GM18499 (cell line): ENCODE data around the gene LBHD2.
"Not testable (repeated sequence)": the region's sequence is repeated elsewhere in the genome, so short reads cannot be mapped to it uniquely, and the experiment has no call there.

Experiments
- ATAC-seq: cut with Tn5 transposase; IDR thresholded peaks from one replicate; pipeline ENCODE4 v1.9.1; 2021; ENCODE audit warnings: moderate number of reproducible peaks; ENCODE audit not compliant: insufficient read depth, unreplicated experiment

The LBHD2 gene

DNA sequence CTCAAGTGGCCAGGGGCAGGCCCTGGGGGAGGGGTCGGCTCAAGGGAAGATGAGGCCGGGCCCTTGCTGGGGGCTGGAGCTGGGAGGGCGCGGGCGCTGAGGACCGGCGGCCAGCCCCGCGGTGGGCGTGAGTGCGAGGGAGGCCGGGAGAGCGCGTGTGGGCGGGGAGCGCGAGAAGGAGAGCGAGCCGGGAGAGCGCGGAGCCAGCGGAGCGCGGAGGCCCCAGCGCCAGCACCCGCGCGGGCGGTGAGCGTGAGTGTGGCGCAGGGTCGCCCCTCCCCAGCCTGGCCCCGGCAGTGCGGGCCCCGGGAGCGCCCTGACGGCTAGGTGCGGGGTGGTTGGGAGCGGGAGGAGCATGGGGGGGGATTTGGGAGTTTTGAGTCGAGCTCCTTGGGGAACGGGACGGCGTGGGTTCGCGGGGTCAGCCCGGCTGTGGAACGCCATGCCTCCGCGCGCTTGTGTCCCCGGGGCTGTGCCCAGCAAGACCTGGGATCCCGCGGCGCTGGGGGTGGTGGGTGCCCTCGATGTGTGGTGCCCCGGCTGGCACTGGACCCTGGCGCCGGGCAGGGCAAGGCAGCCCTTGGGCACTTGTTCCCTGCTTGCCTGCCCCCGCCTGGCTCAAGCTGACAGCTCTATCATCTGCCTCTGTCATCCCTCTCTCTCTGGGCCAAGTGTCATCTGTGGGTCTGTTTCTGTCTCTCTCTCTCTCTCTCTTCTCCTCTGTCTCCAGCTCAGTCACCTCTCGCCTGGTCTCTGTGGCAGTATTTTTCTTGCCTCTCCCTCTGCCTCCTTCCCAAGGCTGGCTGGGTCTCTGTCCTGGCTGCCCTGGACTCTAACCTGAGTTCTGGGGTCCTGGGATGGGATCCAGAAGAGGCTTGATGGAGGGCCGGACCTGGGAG, at the start of gene LBHD2:
LBHD2 (plus strand) TSS at position 190 of the 899 bp plus-strand sequence. CDS start 1,803 bp downstream, outside the sequence.
- ATAC-seq: no peak

DNA sequence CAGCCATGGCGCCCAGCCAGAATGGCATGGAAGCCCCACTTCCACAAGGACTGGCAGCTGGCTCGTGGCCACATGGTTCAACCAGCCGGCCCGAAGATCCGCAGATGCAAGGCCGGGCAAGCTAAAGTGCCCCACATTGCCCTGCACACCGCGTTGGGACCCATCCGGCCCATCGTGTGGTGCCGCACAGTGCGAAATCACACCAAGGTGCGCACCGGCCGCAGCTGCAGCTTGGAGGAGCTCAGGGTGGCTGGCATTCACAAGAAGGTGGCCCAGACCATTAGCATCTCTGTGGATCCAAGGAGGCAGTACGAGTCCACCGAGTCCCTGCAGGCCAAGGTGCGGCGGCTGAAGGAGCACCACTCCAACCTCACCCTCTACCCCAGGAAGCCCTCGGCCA, 42.5 kb upstream of the LBHD2 start:
- ATAC-seq: no peak

DNA sequence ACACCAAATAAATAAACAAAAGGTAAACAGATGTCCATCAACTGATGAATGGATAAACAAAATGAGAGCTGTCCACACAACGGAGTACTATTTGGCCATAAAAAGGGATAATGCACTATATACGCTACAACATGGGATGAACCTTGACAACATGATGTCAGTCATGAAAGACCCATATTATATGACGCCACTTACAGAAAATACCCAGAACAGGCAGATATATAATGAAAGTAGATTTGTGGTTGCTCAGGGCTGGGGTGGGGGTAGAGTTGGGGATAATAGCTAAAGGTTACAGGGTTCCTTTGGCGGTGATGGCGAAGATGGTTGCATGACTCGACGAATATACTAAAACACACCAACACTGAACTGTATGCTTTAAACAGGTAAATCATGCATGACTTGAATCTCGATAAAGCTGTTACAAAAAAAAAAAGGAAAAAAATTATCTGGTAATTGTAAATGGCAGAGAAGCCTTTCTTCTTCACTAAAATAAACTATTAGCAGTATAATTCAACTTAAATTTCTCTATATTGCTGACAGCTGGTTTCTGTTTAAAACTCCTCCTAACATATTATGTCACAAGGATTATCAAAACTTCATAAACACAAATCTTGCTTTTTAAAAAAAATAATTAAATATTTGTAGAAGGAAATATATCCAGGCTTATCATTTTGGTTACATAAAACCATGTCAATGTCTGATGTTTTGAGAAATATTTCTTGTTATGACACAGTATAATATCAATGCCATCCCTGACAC, 40.6 kb upstream of the LBHD2 start:
- ATAC-seq: no peak

DNA sequence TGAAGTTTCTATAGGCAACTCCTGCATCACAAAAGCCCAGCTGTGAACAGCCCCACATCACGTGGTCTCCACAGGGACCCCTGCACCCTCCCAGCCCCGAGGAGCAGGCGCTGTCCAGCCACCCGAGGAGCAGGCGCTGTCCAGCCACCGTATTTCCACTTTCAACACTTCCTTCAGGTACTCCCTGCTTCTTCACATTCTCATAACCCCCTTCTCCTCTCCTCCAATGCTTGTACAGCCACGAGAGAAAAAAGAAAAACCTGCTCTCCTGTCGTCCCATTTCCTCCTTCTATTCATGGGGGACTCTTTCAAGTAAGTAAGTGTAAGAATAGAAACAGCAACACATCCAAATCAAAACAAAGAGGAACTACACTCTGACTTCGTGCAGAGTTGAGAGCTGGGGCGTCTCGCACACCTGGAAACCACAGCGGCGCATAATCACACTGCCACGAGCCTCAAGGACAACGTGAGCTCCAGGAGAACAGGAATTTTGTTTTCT, 38.6 kb upstream of the LBHD2 start:
- no peak for ATAC-seq

DNA sequence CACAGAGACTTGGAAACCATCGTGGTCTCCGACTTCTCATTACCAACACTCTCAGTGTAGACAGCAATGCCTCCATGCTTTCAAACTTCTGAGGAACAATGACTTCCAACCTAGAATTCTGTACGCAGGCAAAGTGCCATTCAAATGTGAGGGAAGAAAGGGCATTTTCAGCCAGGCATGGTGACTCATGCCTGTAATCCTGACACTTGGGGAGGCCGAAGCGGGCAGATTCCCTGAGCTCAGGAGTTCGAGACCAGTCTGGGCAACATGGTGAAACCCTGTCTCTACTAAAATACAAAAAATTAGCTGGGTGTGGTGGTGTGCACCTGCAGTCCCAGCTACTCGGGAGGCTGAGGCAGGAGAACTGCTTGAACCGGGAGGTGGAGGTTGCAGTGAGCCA, 36.6 kb upstream of the LBHD2 start:
- ATAC-seq: not testable (repeated sequence)

DNA sequence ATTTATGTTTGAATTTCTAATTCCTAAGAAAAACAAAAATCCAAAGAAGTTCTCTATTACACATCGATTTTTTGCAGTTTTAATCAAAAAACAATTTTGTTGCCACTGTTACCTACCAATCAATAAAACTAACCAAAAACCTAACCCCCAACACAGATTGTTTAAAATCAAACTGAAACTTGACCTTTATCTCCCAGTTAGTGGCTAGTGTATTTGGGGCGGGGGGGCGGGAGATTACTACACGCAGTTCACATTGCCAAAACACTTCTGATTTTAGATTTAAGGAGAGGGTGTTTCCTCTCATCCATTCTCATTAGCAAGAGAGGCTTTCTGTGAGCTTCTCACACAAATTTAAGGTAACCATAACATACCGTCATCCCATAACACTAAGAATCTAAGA, 33.1 kb upstream of the LBHD2 start:
- no peak for ATAC-seq

DNA sequence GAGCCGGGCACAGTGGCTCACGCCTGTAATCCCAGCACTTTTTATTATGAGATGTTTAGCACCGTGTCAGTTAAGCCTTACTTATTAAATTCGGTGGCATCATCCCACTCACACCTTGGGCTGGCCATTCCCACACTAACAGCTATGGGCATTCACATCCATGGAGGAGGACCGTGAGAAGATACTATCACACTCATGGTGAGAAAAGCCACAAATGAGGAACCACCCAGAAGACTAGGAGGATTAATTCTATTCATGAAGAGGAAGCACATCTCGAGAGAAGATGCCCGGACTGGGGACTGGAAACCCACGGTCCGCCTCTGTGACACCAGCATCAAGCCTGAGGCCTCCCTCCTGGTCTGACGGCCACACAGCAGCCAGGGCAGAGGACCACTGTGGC, 31.6 kb upstream of the LBHD2 start:
- no peak for ATAC-seq

DNA sequence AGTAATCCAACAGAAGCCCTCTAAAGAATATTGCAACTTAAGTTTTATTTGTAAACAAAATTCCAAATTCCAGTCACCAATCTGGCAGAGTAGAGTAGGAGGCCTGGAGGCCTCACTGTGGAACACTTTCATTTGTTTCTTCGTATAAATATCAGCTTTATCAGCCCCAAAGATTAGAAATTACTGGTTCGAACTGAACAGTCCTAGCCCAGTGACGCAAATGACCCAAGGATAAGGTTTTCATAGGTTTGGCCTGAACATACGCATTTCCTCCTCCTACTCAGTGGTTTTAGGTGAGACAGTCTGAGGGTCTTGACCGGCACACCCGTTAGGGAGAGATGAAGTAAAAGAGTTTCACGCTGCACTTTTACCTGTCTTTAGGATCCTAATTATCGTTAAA, 28.3 kb upstream of the LBHD2 start:
- ATAC-seq: no peak

DNA sequence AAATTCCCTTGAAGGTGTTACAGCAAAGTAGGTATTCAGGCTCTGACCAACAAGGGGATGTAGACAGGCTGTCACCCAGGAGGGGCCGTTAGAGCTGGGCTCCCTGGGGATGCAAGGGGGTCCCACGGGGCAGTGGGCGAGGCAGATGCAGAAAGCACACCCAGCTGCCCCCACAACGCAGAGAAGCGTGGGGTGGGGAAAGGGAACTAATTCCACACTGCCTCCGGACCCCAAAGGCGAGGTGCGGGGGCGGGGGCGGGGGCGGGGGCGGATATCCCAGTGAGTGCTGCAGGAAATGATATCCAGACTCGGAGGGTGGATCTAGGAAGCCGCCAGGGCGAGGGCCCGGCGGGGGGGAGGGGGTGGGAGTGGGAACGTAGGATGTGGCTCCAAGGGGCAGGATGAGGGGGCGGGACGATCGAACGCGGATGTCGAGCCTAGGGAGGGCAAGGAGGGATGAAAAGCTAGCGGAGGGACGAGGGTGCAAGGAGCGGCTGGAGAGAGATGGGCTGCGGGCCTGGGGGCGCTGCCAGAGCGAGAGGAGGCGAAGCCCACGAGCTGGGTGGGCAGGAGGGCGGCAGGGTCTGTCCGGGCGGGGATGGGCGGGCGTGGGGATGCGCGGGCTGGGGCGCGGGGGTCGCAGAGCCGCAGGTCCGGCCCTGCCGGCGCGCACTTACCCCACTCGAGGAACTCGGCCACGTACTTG, 27.5 kb upstream of the LBHD2 start:
- no peak for ATAC-seq

DNA sequence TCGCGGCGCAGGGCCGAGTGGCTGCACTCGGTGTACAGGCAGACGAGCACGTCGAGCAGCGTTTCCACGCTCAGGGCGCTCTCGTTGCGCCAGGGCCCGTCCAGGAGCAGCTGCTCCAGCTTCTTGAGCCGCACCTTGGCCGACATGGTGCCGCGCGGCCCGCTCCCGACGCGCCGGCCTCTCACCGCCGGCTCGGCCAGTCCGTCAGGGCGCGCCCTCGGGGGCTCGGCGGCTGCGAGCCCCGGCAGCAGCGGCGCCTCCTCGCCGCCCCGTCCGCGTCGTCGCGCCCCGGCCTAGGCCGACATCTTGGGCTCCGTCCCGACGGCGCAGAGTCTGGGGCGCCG, 27.0 kb upstream of the LBHD2 start:
- no peak for ATAC-seq

DNA sequence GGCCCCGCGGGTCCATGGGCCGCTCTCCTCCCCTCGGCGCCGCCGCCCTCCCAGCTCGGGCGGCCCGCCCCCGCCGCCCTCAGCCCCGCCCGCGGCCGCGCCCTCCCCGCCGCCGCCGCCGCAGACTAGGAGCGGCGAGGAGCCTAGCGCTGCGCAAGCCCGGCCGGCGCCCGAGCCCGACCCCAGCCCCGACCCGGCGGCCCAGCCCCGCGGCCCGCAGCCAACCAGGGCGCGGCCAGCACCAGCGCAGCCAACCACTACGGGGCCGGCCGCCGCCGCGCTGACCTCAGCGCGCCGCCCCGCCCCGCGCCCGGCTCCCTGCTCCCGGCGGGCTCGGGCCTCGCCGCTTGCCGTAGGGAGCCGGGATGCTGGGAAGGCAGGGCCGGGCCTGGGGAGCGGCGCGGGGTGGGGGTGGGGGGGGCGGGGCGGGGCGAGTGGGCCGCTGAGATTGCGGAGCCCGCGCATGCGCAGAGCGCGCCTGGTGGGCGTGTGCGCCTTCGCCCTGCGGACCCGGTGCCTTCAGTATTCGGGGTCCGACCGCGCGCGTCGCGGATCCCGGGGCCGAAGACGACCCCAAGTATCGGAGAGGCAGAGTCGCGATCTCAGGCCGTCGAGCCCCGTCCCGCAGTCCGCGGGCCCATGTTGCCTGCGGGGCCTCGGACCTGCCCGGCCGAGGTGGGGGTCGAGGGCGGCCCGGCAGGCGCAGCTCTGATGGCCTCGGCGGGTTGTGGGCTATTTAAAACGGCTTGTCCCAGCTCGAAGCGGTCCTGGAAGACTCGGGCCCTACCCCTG, 26.4 kb upstream of the LBHD2 start, which contains the start of gene CDC42BPB:
CDC42BPB (minus strand) TSS at position 178 of the 792 bp plus-strand sequence. CDS start 376 bp downstream, outside the sequence.
- no peak for ATAC-seq

DNA sequence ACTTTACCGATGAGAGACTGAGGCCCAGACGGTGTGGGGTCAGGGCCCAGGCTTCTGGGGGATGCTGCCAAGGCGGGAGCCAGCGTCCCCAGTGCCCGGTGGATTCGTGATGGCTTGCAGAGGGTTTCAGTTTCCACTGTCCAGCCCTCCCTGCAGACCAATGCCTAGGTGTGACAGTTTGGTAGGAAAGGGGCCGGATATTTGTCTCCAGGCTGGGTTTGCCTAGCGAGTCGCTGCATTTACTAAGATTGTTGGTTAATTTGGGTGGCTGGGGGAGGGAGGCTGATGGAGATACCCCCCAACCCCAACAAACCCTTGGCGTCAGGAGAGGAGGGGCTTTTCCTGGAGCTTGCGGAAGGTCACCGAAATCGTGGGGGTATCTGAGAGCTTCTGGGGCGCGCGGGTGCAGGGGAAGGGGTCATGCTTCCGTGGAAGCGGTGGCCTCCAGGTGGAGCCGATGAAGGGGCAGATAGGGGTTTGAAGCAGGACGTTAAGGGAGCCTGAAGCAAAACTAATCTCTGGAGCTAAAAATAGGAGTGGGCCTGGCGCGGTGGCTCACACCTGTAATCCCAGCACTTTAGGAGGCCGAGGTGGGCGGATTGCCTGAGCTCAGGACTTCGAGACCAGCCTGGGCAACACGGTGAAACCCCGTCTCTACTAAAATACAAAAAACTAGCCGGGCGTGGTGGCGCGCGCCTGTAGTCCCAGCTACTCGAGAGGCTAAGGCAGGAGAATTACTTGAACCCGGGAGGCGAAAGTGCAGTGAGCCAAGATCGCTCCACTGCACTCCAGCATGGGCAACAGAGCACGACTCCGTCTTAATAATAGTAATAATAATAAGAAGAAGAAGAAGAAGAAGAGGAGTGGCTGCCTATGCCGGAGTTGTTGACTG, 25.6 kb upstream of the LBHD2 start:
- ATAC-seq: no peak

DNA sequence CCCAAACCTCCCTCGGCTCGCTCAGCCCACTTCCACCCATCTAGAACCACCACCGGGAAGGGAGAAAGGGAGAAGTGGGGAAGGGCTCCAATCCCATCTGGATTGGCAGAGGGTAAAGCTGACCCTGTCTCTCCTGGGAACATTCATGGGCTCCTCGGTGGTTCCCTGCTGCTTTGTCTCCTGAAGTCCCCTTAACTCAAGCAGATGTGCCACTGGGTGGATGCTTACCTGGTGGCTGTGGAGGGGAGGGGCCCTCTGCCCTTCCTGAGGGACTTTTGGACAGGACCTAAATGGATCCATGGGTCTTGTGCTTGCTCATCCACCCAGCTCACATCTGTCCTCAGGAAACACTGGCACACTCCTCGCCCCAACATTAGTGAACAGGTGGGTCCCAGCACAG, 24.5 kb upstream of the LBHD2 start:
- ATAC-seq: no peak

DNA sequence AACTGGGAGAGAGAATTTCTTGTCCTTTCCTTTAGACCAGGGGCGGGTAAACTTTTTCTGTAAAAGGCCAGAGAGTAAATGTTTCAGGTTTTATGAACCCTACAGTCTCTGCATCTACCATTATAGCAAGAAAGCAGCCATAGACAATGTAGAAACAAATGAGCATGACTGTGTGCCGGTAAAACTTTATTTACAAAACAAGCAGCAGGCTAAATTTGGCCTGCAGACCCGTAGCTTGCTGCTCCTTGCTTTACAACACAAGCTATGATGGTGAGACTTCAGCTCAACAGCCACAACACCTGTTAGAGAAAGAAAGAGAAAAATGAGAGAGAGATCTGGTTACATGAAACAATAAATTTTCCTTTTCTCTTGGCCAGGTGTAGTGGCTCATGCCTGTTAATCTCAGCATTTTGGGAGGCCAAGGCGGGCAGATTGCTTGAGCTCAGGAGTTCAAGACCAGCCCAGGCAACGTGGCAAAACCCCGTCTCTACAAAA, 22.5 kb upstream of the LBHD2 start:
- ATAC-seq: no peak

DNA sequence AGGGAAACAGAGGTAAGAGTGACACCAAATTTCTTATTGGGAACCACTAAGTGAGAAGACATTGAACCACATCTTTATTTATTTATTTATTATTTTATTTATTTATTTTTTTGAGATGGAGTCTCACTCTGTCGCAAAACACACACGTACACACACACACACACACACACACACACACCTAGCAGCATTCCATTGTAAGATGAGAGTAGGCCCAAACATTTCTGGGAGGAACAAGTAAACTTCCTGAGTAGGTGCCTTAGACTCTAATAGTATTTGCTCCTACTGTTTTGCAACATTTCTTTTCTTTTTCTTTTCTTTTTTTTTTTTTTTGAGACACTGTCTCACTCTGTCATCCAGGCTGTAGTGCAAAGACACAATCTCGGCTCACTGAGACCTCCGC, 19.6 kb upstream of the LBHD2 start:
- ATAC-seq: no peak

DNA sequence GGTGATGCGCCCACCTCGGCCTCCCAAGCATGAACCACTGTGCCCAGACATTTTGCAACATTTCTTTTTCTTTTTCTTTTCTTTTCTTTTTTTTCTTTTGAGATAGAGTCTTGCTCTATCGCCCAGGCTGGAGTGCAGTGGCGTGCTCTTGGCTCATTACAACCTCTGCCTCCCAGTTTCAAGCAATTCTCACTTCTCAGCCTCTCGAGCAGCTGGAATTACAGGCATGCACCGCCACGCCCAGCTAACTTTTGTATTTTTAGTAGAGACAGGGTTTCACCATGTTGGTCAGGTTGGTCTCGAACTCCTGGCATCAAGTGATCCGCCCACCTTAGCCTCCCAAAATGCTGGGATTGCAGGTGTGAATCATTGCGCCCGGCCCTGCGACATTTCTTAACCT, 19.0 kb upstream of the LBHD2 start:
- ATAC-seq: no peak

DNA sequence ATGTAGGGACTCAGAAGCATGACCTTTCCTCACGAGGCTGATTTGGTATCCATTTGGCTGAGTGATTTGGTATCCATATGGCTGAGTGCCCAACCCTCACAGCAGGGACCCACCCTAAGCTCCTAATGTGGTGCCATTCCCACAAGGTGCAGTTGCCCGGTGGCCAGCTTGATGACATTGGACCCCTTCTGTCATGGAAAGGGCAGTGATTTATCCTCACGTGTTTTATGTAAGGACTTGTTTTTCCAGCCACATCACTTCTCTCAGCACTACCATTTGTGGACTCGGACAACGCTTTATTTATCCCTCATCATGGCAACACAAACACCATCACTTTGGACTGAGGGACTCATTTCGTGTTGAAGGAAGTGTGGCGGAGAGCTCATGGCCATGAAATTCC, 18.1 kb upstream of the LBHD2 start:
- no peak for ATAC-seq

DNA sequence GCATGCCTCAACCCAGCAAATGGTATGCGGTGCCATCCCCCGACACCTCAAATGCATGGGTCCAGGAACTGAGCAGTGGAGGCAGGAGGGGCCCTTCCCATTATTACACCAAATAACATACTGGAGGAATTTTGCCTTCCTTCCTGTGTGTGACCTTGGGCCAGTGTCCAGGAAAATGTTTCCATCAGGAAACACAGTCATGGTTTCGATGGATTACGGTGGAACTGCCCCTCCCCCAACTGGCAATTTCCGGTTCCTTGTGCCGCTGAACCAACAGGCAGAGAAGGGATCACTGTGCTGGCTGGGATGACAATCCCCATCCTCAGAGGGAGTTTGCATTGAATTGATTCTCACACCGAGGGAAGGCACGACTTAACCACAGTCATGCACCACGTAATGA, 17.6 kb upstream of the LBHD2 start:
- ATAC-seq: no peak
